GM19372 (cell line): Measurements from ENCODE around the gene NOSTRIN.
"Not testable (repeated sequence)": the region's sequence is repeated elsewhere in the genome, so short reads cannot be mapped to it uniquely, and the experiment has no call there.

Experiments
- ATAC-seq: cut with Tn5 transposase; IDR thresholded peaks from one replicate; pipeline ENCODE4 v1.9.1; 2021; ENCODE audit warnings: mild to moderate bottlenecking, low read depth, moderate library complexity; ENCODE audit not compliant: unreplicated experiment

NOSTRIN gene

DNA sequence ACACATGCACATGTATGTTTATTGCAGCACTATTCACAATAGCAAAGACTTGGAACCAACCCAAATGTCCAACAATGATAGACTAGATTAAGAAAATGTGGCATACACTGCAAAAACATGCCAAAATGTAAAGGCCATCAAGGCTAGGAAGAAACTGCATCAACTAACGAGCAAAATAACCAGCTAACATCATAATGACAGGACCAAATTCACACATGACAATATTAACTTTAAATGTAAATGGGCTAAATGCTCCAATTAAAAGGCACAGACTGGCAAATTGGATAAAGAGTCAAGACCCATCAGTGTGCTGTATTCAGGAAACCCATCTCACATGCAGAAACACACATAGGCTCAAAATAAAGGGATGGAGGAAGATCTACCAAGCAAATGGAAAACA is 64.7 kb downstream of the NOSTRIN start:
- ATAC-seq, result not testable (repeated sequence)

DNA sequence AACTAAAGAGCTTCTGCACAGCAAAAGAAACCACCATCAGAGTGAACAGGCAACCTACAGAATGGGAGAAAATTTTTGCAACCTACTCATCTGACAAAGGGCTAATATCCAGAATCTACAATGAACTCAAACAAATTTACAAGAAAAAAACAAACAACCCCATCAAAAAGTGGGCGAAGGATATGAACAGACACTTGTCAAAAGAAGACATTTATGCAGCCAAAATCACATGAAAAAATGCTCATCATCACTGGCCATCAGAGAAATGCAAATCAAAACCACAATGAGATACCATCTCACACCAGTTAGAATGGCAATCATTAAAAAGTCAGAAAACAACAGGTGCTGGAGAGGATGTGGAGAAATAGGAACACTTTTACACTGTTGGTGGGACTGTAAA is 67.9 kb downstream of the NOSTRIN start:
- ATAC-seq, result not testable (repeated sequence)

GRCh38 chr2:168870824-168871223 is 68.4 kb downstream of the NOSTRIN start:
- not testable (repeated sequence) for ATAC-seq

GRCh38 chr2:168874368-168875054 is 72.1 kb downstream of the NOSTRIN start:
- no peak for ATAC-seq

DNA sequence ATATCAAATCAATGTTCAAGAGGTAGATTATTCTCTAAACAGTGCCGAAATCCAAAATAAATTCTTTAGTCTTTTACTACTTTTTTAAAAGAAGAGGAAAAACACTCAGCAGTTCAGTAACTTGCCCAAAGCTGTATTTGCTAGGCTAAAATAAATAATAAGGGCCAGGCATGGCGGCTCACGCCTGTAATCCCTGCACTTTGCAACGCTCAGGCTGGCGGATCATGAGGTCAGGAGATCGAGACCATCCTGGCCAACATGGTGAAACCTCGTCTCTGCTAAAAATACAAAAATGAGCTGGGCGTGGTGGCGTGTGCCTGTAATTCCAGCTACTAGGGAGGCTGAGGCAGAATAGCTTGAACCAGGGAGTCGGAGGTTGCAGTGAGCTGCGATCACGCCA is 79.7 kb downstream of the NOSTRIN start:
- not testable (repeated sequence) for ATAC-seq

GRCh38 chr2:168884975-168885374 is 82.5 kb downstream of the NOSTRIN start:
- no peak for ATAC-seq

GRCh38 chr2:168889635-168890005 is 87.2 kb downstream of the NOSTRIN start:
- ATAC-seq, result no peak

GRCh38 chr2:168890006-168890782 is 87.8 kb downstream of the NOSTRIN start, which contains the start of gene SPC25:
Gene SPC25 (minus strand): TSS chr2:168890430. CDS start chr2:168889519, 911 bp downstream.
- peak; percentile 100 for ATAC-seq

GRCh38 chr2:168892327-168892726 is 89.9 kb downstream of the NOSTRIN start:
- ATAC-seq, result no peak

DNA sequence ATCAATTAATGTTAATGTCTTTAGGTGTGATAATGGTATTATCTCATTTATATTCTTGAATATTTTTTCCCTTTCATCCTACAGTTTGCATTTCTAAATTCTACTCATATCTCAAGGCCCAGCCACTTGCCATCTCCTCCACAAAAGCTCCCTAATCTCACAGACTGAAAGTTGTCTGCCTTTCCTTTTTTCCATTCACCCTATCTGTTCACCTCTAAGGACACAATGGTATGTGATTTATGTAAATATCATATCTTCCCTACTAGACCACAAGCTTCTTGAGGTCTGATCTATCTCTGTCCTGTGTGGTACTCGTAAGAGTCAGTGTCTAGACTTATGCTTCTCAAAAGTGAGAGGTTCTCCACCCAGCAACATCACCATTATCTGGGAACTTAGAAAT is 91.7 kb downstream of the NOSTRIN start:
- no peak for ATAC-seq

- ATAC-seq, result no peak
Measured at GRCh38 chr2:168894720-168895119, 92.3 kb downstream of the NOSTRIN start.

DNA sequence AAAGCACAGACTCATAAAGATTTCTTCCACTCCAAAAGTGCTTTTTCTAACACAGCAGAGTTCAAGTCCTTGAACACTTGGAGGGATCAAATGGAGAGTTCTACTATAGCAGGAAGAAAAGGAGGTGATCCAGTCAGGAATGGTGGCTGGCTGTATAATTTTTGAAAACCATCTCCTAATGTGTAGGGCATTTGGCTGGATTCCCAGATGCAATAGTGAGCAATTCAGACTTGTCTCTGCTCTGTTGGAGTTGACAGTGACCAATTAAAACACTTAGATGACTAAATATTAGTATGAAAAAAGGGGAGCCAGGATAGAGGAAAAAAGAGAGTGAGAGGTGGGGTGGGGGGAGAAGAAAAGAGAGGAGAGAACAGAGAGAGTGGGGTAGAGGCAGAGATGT is 93.3 kb downstream of the NOSTRIN start:
- ATAC-seq, result no peak

DNA sequence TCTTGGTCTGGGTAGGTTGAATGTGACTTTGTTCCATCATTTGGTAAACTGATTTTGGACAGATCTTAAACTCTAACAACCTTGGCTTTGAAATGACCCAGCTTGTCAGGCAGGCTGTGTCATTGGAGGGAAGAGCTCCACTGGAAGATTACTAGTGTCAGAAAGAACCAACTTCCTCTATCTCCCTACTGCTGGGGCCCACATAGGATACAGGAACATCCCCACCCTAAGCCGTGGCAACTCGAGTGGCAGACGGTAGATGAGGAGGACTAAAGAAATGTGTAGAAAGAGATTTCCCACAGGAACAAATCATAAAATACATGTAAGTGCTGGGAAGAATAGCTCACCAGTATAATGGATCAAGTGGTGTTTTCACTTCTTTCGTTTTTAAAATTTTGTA is 94.3 kb downstream of the NOSTRIN start:
- no peak for ATAC-seq

DNA sequence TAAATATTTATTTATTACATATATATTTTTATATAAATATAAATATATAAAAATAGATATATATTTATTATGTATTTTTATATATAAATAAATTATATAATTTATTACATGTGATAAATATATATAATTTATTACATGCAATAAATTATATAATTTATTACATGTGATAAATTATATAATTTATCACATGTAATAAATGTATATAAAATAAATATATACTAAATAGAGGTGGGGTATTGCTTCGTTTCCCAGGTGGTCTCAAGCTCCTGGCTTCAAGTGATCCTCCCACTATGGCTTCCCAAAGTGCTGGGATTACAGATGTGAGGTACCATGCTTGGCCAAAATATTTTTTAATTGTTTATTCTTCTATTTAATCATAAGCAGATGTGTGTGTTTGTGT is 95.0 kb downstream of the NOSTRIN start:
- no peak for ATAC-seq

DNA sequence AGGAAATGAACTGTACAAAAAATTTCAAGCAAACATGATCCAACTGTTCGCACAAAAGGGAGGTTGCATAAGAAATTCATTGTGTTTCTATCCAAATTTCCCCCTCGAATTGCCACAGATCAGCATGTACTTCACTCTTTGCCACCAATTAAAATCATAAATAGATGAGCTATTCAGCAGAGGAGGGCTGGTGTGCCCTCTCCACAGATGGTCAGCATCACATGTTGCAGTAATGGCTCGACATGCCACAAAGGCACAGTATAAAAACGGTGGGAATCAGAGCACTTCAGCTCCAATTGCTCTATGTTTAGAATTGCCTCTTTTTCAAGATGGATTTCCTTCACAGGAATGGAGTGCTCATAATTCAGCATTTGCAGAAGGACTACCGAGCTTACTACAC is 98.6 kb downstream of the NOSTRIN start, which contains the start of gene G6PC2:
Gene G6PC2, plus strand, starts transcription at position 289 of the 400 bp plus-strand sequence. Its CDS starts 41 bp downstream, at position 330.
- ATAC-seq, result no peak

DNA sequence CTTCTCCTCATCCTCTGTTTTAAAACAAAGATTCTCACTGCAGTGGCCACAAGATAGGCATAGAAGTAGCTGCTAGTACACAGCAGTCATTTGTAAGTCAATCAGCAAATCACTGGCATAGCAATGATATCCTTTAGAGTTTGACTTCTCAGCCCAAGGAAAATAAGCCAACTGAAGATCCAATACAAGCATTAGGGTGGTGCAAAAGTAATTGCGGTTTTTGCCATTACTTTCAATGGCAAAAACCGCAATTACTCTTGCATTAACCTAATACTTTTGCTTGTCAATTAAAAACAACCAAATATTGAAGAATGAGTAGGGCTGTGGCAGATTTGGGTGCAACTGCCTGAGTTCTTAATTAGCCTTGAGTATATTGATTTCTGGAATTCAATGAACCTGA is 101.5 kb downstream of the NOSTRIN start:
- no peak for ATAC-seq

GRCh38 chr2:168904358-168904757 is 101.9 kb downstream of the NOSTRIN start:
- ATAC-seq, result no peak

- ATAC-seq, result no peak
Measured at GRCh38 chr2:168907940-168908662, 105.7 kb downstream of the NOSTRIN start.

- ATAC-seq, result no peak
Measured at GRCh38 chr2:168910330-168910729, 107.9 kb downstream of the NOSTRIN start.

DNA sequence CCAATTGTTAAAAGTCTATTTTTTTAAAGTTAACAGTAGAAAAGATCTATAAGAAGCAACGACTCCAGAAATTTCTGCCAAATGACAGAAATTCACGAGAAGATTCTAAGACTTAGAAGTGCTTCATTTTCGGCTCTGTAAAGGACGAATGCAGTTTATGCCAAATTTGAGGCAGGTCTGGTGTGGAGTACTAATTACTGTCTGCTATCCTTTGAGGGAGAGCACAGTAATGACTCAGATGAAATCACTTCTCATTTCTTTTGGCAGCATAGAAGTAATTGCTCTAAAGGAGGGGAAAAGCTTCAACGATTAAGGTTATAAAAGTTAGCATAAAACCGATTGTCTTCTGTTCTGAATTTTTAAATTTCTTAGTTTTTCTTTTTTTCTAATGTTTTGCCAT is 110.0 kb downstream of the NOSTRIN start:
- no peak for ATAC-seq

DNA sequence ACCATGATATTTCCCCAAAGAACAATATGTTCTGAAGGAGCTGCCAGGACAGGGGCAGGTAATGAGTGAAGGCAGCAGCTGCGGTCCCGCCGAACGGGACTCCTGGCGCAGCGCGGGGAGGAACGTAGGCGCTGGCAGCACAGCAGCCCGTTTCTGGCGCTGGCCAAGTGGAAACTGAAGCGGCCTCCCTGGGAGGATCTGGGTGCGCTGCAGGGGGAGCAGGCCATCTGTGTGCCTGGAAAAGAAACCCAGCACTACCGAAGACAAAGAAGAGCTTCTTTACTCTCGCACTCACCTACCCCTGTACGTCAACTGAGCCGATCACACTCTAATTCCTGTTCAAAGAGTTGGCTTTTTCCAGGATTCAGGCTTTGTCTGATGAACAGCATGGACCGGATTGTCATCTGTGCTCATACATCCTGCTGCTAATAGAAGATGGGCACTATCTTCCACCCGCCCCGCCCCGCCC is 110.5 kb downstream of the NOSTRIN start:
- ATAC-seq, result no peak
